IPS-NIHi7 (cell line): ENCODE results near the gene SFXN5.
"Not testable (repeated sequence)": the region's sequence is repeated elsewhere in the genome, so short reads cannot be mapped to it uniquely, and the experiment has no call there.

ENCODE experiments used
- DNase-seq: peaks from one replicate; pipeline ENCODE4 v3.0.0; 2012; ENCODE audit warnings: mixed read lengths; ENCODE audit errors: extremely low spot score

The SFXN5 gene

DNA sequence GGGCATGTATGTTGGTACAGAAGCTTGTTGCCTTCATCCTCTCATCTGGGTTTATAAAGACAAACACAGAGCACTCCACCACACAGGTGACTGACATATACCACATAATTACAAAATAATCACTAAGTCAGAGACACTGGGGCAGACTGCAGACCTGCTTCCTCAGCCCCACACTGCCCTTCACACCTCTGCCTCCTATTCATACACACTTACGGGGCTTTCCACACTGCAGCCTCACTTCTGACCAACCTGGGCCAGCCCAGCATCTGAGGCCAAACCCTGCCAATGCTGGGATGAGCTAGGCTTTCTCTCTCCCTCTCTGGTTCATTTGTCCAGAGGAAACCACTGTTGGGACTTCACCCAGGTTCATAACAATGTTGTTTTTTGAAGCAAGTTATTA, 149.7 kb downstream of the SFXN5 start:
- no peak for DNase-seq

DNA sequence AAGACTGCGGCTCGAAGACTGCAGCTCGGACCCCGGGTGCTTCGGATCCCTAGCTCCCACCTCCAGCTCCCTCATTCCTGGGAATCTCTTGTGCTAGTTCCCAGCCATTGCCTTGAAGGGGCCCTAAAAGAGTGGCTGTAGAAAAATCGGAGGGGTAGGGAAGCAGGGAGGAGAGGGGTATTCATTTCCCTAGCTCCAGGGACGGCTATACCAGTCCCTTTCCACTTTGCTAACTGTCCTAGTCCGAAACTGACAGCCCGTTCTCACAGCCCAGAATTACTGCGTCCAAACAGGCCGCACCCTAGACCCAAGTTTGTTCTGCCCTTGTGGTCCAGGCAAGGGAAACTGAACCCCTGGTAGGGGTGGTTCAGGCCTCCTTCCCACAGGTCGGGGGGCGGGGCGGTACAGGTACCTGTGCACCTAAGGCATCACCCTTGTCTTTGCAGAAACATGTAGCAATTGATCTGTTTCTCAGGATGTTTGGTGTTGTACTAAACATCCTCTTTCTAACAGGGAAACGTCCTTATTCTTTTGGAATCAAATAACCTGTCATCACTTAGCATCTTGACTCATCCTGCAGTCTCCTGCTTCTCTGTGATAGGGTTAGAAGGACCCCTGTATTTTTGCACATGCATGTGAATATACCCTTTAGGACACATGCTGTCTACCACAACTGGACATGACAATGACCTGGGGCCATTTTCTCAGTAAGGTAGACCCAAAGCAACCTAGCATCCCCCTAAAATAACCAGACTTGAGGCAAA, 150.2 kb downstream of the SFXN5 start:
- DNase-seq = no peak

DNA sequence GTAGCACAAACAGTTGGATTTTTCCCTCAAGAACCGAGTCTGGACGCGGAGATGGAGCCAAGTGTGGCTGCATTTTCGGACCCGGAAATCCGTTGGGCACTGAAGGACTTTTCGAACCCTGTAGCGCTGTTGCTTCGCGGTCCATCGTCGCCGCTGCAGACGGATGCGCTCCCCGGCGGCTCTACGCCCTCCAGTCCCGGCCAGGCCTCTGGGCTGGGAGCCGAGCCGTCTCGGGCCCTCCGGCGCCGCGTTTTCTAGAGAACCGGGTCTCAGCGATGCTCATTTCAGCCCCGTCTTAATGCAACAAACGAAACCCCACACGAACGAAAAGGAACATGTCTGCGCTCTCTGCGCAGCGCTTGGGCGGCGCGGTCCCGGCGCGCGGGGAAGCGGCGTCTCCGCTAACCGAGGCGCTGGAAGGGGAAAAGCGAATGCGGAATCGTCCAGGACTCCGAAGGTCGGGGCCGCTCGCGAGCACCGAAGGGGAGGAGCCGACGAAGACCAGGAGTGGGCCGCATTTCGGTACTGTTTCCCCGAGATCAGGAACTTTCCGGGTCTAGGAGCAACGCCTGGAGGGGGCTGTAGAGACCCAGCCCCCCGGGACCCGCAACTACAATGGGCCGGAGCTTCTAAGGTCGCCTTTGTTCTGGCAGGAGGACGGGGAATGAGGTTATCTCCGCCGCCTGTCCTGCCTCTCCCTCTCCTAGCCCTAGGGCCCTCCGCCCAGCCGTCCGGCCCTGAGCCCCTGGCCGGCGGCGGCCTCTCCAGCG, 151.0 kb downstream of the SFXN5 start:
- DNase-seq = peak; percentile 59

DNA sequence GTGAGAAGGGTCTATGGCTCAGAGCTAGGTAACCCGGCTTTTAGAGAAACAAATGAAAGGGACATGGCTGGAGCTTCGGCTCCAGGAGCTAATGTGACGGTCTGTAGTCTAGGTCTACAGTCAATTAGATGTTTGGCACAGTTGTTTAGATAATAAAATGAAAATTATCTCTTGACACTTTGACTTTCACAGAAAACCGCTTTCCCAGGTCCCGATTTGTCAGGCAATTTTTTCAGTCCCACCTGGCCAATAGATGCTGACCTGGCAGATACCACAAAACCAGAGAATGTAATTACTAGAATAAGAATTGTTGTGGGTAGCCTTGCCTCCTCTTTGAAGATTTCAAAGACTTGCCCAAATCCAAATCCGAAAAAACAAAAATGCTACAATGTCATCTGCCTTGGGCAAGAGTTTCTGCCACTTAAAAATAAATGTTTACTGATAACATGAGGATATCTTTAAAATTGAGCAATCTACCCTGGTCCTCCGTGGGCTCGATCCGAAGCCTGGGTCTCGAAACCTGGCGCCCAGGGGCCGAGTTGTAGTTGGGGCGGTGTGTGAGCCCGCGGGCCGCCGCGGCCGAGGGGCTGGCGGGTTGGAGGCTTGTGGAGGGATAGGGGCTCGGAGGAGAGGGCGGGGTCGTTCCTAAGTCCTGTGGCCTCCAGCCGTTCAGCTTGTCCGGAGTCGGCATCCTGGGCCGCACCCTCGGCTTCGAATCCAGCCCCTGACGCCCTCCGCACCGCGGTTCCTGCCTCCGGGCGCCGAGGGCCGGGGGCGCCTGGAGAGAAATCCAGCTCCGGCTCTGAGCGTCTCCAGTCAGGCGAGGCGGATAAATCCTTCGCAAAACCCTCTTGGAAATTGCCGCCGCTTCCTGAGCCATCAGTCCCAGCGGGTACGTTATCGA, 151.8 kb downstream of the SFXN5 start:
- DNase-seq = no peak

DNA sequence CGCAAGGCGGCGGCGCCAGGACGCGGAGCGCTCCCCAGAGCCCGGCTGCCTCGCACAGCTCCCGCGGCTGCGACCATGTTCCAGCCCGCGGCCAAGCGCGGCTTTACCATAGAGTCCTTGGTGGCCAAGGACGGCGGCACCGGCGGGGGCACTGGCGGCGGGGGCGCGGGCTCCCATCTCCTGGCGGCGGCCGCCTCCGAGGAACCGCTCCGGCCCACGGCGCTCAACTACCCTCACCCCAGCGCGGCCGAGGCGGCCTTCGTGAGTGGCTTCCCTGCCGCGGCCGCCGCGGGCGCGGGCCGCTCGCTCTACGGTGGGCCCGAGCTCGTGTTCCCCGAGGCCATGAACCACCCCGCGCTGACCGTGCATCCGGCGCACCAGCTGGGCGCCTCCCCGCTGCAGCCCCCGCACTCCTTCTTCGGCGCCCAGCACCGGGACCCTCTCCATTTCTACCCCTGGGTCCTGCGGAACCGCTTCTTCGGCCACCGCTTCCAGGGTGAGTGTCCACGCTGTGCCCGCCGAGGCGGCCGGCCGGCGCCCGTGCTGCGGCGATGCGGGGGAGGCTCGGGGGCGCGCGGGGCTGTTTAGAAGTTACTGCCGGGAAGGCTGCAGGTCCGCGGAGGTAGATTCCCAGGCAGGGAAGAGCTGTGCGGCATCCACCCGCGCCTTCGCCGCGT, 153.5 kb downstream of the SFXN5 start:
- no peak for DNase-seq

DNA sequence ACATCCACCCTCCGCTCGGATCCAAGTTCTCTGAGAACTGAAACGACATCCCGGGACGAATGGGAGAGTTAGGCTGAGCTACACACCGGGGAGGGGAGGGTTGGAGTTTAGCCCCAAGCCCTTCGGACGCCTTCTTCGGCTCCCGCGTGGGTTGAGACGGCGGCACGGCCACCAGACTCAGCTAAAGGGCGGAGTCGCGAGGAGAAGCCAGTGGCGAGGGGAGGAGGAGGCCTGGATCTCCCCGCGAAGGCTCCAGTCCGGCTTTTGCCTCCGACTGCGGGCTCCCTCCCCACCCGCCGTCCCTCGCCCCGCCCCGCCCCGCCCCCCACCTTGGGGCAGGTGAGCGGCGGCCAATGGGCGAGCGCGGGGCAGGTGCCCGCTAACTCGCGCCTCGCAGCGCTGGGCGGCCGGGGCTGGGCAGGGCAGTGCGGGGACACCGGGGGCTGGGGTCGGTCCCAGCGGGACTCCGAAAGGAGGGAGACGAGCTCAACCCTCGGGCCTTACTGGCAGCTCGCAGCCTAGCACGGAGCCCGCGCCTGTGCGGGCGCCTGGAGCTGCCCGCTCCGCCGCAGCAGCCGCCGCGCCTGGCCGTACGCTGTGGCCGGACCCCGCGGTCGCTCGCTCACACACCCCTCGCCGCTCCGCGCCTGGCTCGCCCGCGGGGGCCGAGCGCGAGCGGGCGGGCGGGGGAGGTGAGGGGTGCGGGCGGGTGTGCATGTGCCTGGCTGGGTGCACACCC, 154.2 kb downstream of the SFXN5 start, which contains the start of gene EMX1:
TSS of gene EMX1 (plus strand) at position 382 of the 739 bp plus-strand sequence. CDS start at position 716, 334 bp downstream.
- peak; percentile 89 for DNase-seq

DNA sequence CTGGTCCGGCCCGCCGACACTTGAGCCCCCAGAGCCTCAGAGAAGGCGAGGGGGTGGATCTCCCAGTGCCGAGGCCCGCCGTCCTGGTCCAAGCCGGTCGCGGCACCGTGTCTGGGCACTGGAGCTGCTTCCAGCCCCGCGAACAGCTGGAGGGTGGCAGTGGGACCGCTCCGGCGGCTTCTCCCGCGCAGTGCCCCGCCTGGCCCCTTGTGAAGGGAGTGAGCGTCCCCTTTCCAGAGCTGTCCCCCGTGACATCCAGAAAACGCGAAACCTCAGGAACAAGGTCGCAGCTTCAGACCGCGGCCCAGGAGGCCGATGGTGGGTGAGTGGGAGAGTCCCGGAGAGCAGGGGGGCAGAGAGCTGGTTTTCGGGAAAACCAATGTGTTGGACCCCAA, 154.8 kb downstream of the SFXN5 start:
- DNase-seq = no peak

DNA sequence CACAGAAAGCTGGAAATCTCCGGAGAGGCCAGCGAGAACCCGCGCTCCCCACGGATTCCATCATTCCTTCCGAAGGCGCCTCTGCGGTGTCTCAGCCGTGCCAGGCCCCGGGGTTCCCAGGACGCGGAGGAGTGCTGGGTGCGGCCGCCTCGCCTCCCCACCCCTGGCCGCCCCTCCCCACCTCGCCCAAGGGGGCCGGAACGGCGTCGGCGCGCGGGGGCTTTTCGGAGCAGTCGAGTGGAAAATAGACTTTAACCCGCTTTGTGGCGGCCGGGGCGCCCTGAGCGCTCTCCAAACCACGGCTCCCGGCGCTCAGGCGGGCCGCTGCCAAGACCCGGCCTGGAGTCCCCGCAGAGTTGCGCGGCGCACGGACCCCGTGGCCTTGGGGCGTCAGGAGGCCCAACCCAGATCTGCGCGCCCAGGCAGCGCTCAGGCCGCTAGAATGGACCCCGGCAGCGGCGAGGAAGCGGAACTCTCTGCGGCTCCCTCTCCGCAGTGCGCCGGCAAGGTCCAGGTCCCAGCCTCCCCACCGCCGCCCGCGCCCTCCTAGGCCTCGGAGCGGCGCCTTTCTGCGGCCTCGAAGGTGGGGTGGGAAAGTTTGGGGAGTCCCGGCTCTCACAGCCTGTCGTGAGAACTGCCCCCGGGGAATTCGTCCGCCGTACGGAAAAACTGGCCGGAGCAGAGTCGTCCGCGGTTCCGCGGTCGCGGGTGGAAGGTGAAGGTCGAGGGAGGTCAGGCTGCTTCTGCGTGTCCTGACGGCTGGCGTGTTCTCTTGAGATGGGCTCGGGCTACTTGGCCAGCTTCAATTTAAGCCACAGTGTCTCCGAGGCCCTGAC, 155.4 kb downstream of the SFXN5 start:
- peak; percentile 73 for DNase-seq

DNA sequence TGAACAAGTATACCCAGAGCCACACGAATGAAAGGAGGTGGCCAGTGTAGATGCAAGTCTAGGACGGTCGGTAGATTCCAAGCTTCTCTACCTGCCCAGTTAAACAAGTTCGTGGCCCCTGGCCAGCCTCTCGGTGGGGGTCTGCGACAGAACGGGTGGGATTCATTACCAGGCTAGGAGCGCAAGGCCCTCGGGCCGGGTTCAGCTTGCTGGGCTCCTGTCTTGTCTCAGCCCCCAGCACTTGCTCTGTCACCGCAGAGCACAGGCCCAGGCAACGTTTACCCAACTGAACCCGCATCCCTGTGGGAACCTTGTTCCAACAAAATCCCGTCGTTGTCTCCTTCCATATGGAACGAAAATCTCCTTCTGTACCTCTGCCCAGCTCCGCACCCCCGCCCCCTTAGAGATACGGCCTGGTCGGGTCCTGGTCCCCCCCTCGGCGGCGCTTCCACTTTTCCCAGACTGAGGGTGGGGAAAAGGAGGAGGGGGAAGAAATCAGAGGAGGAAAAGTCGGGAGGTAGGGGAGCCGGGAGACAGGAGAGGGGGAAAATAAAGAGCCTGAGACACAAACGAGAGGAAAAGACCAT, 156.1 kb downstream of the SFXN5 start:
- no peak for DNase-seq

DNA sequence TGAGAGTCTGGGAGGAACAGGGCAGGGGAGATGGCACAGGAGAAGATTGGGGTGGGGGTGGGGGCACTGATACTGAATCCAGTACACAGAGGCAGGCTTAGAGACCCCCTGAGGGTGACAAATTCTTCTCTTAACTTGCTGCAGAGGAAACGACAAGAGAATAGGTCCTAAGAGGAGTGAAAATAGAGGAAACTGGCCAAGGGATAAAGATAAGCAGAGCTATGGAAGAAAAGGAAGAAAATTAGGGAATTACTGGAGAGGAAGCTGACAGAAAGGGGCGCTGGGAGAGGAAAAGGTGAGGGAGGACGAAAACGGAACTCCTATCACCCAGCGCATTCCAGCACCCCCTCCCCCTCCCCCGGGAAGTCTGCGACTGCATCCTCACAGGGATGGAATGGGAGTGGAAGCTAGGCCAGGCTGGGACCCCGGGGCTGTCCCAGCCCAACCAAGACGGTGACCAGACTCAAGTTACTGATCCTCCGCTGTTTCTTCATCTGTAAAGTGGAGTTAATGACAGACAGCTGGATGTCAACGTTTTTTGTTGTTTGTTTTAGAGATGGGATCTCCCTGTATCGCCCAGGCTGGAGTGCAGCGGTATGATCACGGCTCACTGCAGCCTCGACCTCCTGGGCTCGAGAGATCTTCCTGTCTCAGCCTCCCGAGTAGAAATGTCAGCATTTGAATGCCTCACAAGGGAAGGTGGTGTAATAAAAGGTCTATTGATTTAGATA, 156.8 kb downstream of the SFXN5 start:
- DNase-seq = no peak

DNA sequence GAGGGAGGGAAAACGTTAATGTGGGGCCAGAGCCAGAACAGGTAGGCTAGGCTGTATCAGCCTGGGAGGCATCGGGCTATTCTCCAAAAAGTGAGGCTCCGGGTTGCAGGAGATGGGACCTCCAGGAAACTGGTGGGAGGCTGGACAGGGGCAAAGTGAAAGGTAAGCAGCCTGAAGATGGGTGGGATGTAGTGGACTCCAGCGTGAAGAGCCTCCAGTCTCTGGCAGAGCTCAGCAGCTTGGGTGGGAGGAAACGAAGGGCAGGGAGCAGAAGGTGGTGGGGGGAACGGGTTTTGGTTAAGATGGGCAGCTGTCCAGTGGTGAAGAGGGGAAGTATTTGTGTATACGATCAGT, 157.3 kb downstream of the SFXN5 start:
- no peak for DNase-seq

DNA sequence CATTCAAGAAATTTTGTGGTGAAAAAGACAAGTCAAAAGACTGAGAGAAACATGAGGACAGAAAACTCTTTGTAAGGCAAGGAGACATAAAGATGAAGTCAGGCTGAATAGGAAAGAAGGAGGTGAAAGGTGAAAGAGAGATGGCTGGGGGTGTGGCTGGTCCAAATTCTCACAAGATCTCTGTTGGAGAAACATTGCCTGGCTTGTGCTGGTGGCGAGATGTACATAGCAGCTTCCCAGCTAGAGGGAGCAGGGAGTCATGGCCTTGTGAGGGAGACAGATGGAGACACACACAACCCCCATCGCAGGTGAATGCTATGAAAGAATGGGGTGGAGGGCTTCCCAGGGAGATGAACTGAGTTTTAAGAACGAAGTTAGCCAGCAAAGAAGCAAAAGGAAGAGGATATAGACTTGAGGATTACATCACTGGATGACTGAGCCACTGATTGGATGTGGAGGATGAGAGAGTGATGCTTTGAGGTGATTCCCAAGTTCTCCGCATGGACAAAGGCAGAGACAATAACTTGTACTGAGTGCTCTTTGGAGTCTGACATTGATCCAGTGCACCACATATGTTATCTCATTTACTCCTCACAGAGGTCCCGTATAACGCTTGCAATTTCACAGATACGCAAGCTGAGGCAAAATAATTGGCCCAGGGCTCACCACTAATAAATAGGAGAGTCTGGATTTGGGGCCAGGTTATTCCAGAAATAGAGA, 157.9 kb downstream of the SFXN5 start:
- DNase-seq = no peak

DNA sequence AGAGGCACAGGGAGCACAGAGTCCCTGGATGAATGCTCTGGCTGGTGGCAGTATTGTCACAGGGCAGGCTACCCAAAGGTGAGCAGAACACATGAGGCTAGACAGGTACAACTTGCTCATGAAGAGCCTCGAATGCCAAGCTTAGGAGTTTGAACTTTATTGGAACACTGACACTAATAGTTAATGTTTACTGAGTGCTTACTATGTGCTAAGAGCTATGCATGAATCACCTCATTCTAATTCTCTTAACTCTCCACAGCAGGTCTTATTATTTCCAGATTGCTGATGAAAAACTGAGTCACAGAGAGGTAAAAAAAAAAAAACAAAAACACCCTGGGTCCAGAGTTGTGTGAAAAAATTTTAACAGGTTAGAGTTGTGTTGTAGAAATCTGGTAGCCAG, 160.3 kb downstream of the SFXN5 start:
- no peak for DNase-seq

DNA sequence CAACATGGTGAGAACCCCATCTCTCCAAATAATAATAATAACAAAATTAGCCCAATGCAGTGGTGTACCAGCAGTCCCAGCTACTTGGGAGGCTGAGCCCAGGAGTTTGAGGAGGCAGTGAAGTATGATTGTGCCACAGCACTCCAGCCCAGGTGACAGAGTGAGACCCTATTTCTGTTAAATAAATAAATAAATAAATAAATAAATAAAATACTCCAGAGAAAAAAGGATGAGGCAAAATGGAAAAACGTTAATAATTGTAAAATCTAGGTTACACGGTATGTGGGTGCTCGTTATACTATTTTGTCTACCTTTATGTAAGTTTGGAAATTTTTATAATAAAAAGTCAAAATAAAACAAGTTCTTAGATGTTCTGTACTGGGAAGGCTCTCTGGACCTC, 162.8 kb downstream of the SFXN5 start:
- no peak for DNase-seq

DNA sequence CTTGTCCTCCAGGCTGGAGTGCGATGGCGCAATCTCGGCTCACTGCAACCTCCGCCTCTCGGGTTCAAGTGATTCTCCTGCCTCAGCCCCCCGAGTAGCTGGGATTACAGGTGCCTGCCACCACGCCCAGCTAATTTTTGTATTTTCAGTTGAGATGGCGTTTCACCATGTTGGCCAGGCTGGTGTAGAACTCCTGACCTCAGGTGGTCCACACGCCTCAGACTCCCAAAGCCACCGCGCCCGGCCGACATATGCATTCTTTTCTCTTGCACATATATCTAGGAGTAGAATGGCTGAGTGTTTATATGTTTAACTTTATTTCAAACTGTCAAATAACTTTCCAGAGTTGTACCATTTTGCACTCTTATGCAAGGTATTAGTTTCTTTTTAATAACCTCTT, 164.1 kb downstream of the SFXN5 start:
- not testable (repeated sequence) for DNase-seq

DNA sequence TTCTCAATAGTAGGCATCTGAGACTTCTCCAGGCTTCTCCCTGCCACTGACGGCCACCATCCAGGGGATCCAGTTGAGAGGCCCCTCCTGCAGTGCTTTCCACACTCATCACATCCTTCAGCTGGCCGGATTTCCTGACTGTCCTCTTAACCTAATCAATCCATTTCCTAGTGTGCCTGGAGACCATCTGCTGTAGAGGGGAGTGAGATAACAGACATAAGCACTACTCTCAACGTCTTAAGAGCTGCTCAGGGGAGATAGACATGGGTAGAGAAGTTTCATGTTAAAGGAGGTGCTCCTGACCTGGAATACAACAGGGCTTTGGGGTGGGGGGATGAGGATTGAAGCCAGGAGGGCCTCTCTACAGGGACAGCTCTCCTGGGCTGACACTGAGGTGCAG, 170.1 kb downstream of the SFXN5 start:
- no peak for DNase-seq

DNA sequence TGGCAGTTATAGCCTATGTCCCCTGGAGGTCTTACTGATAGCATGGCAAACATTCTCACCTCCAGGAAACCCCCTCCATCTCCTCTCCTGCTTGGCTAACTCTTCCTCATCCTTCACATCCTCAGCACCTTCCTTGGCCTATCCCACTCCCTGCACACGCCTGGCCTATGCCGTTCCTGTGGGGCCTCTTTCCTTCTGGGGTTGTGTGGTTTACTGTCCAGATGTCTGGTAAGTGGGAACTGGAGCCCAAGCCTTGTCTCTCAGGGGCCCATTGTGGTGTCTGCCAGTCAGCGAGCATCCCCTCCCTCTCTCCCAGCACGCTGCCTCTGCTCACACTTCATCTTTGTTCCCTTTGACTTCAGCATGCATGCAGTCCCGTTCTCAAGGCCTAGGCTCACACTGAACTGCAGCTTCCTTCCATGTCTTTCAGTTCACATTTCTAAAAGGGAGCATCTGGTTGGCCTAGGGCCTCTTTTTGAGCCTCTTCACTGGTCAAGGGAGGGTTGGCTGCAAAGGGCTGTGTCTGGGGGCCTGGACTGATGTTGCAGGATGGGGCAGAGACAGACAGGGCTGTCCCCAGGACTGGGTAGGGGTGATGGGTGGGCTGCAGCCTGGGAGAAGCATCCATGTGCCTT, 171.2 kb downstream of the SFXN5 start:
- DNase-seq = no peak

DNA sequence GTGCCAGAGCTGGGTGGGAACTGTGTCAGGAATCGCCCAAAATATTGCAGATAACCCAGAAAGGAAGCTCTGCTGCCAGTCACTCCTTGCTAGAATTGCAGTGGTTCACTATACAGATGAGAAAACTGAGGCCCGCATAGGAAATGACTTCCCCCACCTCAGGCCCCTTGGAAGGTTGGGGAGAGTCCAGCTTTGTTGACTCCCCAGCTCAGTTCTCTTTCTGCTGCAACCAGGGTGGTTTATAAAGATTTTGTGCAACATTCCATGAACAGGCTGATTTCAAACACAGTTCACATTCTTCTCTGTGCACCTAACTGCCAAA, 173.0 kb downstream of the SFXN5 start:
- no peak for DNase-seq
